ENCODE measurements around the gene SMC4.

Gene SMC4

DNA sequence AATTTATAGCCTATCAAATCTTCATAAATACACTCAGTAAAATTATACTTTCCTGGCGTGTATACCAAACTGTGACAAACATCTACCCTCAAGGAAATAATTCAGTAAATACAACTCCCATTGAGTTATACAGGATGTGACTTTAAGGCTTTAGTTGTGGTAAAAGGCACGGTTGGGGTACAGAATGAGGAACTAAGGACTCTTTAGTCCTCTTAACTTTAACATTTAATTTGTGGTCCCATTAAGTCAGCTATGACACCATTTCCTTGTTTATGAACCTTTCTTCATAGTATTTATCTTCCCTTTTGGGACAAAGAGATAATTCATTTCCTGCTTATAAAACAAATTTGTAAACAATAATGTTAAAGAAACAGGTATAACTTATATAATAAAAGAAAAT lies 30.6 kb upstream of the SMC4 start:
- Histone ChIP-seq H3K4me3 (ENCODE audit: low read depth in 1 of 2, low read length in 2 of 2) (no peak overlapping the region), H4K20me1 (ENCODE audit: insufficient read depth, low read length) (peaks cover 6% of the 10 kb centered on the region; the same call in 1 of the 2 replicates), H3K9me3 (ENCODE audit: insufficient read depth, low read length, severe bottlenecking) (no peaks in the 10 kb centered on the region), H3K4me2 (ENCODE audit: insufficient read depth, low read length) (peak overlapping the region; percentile 53; the same call in 1 of the 2 replicates), H3K27me3 (ENCODE audit: insufficient read depth, low read length, poor library complexity) (no peaks in the 10 kb centered on the region), H3K27ac (ENCODE audit: low read length) (peak overlapping the region; percentile 30; the same call in 1 of the 2 replicates), H2AFZ (ENCODE audit: low read depth, low read length) (no peak overlapping the region), H3K79me2 (ENCODE audit: insufficient read depth, low read length) (no peaks in the 10 kb centered on the region), H3K4me1 (ENCODE audit: insufficient read depth, low read length) (peaks cover 44% of the 10 kb centered on the region), H3K36me3 (ENCODE audit: insufficient read depth, low read length) (peaks cover 17% of the 10 kb centered on the region; the same call in 1 of the 2 replicates), H3K9ac (ENCODE audit: low read depth, low read length) (no peak overlapping the region)
- ATAC-seq (ENCODE audit: insufficient read depth, low read depth) (peak; percentile 90), DNase-seq (peak; percentile 33)
- TF ChIP-seq EZH2 (IDR thresholded peaks at IDR 0.05; ENCODE audit: borderline replicate concordance, low read depth, low read length, severe bottlenecking), result no peak
- TF ChIP-seq, protein P1, sequence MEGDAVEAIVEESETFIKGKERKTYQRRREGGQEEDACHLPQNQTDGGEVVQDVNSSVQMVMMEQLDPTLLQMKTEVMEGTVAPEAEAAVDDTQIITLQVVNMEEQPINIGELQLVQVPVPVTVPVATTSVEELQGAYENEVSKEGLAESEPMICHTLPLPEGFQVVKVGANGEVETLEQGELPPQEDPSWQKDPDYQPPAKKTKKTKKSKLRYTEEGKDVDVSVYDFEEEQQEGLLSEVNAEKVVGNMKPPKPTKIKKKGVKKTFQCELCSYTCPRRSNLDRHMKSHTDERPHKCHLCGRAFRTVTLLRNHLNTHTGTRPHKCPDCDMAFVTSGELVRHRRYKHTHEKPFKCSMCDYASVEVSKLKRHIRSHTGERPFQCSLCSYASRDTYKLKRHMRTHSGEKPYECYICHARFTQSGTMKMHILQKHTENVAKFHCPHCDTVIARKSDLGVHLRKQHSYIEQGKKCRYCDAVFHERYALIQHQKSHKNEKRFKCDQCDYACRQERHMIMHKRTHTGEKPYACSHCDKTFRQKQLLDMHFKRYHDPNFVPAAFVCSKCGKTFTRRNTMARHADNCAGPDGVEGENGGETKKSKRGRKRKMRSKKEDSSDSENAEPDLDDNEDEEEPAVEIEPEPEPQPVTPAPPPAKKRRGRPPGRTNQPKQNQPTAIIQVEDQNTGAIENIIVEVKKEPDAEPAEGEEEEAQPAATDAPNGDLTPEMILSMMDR (IDR thresholded peaks at IDR 0.05; ENCODE audit: borderline replicate concordance, extremely low read depth, low read length, poor library complexity, severe bottlenecking), result no peak

DNA sequence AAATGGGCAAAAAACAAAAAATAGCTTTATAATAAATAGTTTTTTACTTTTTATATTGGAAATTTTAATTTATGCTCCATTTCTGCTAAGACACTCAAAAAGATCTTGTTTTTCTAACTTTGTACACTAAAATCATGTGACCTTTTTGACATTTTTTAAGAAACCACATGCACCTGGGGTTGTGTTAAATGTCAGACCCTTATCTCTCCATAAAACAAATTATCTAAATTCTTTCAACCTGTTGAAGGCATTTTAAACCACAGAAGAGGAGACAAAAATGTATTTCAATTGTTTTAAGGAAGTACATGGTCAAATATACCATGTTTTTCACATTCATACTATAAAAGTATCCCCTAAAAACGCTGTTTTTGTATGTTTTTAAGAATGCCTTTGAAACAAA lies 29.7 kb upstream of the SMC4 start:
- DNase-seq (peak; percentile 23), ATAC-seq (ENCODE audit: insufficient read depth, low read depth) (peak; percentile 76)
- Histone ChIP-seq H4K20me1 (ENCODE audit: insufficient read depth, low read length) (peaks cover 6% of the 10 kb centered on the region; the same call in 1 of the 2 replicates), H3K4me3 (ENCODE audit: low read depth in 1 of 2, low read length in 2 of 2) (no peak overlapping the region), H3K4me2 (ENCODE audit: insufficient read depth, low read length) (peak overlapping the region; percentile 53), H3K4me1 (ENCODE audit: insufficient read depth, low read length) (peaks cover 44% of the 10 kb centered on the region), H3K27ac (ENCODE audit: low read length) (peak overlapping the region; percentile 55), H3K79me2 (ENCODE audit: insufficient read depth, low read length) (no peaks in the 10 kb centered on the region), H3K9ac (ENCODE audit: low read depth, low read length) (no peak overlapping the region), H3K27me3 (ENCODE audit: insufficient read depth, low read length, poor library complexity) (no peaks in the 10 kb centered on the region), H2AFZ (ENCODE audit: low read depth, low read length) (no peak overlapping the region), H3K36me3 (ENCODE audit: insufficient read depth, low read length) (peaks cover 27% of the 10 kb centered on the region; the same call in 1 of the 2 replicates), H3K9me3 (ENCODE audit: insufficient read depth, low read length, severe bottlenecking) (no peaks in the 10 kb centered on the region)
- TF ChIP-seq EZH2 (IDR thresholded peaks at IDR 0.05; ENCODE audit: borderline replicate concordance, low read depth, low read length, severe bottlenecking), result no peak
- TF ChIP-seq, protein P1 (IDR thresholded peaks at IDR 0.05; ENCODE audit: borderline replicate concordance, extremely low read depth, low read length, poor library complexity, severe bottlenecking), result no peak

DNA sequence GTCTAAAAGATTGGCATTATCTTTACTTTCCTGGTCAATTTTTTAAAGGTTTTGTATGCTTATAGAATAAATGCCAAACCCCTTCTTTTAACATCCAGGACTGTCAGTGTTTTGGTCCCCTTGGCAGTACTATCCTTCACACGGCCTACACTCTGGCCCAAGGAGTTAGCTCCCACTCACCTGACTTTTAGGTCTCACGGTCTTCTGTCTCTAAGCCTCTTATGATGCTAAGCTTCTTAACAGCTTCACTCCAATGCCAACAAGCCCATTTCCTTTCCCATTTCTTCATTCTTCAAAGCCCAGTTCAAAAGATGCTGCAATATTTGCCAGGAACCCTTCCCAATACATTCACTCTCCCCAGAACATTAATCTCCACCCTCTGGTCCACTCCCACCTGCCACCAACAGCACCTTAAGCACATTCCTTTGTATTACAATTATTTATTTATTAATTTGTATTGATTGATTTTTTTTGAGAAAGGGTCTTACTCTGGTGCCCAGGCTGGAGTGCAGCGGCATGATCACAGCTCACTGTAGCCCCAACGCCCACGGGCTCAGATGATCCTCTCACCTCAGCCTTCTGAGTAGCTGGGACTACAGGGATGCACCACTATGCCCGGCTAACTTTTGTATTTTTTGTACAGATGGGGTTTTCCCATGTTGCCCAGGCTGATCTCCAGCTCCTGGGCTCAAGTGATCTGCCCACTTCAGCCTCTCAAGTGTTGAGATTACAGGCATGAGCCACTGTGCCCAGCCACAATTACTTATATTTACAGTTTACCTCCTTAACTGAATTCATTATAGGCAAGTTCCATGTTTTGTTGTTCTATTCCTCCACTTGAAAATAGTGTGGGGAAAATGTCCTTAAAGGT lies 28.2 kb upstream of the SMC4 start:
- Histone ChIP-seq H3K4me1 (ENCODE audit: insufficient read depth, low read length) (peaks cover 44% of the 10 kb centered on the region), H3K36me3 (ENCODE audit: insufficient read depth, low read length) (peaks cover 27% of the 10 kb centered on the region; the same call in 1 of the 2 replicates), H2AFZ (ENCODE audit: low read depth, low read length) (no peak overlapping the region), H3K79me2 (ENCODE audit: insufficient read depth, low read length) (no peaks in the 10 kb centered on the region), H3K27me3 (ENCODE audit: insufficient read depth, low read length, poor library complexity) (no peaks in the 10 kb centered on the region), H4K20me1 (ENCODE audit: insufficient read depth, low read length) (peaks cover 6% of the 10 kb centered on the region; the same call in 1 of the 2 replicates), H3K4me3 (ENCODE audit: low read depth in 1 of 2, low read length in 2 of 2) (no peak overlapping the region), H3K4me2 (ENCODE audit: insufficient read depth, low read length) (peak overlapping the region; percentile 50; the same call in 1 of the 2 replicates), H3K9ac (ENCODE audit: low read depth, low read length) (no peak overlapping the region), H3K9me3 (ENCODE audit: insufficient read depth, low read length, severe bottlenecking) (no peaks in the 10 kb centered on the region), H3K27ac (ENCODE audit: low read length) (peak overlapping the region; percentile 55; the same call in 1 of the 2 replicates)
- DNase-seq (no peak), ATAC-seq (ENCODE audit: insufficient read depth, low read depth) (no peak)
- TF ChIP-seq, protein P1 (IDR thresholded peaks at IDR 0.05; ENCODE audit: borderline replicate concordance, extremely low read depth, low read length, poor library complexity, severe bottlenecking), result no peak
- no peak for TF ChIP-seq EZH2 (IDR thresholded peaks at IDR 0.05; ENCODE audit: borderline replicate concordance, low read depth, low read length, severe bottlenecking)

All from DND-41 (cell line).